HG02642 (cell line): ENCODE results near the gene POU2F3.

Experiments
- ATAC-seq: cut with Tn5 transposase; IDR thresholded peaks from one replicate; pipeline ENCODE4 v1.9.1; 2021; ENCODE audit warnings: mild to moderate bottlenecking; ENCODE audit not compliant: unreplicated experiment, poor library complexity

Gene POU2F3

GRCh38 chr11:120209746-120210625 is 30.0 kb upstream of the POU2F3 start:
- no peak for ATAC-seq

DNA sequence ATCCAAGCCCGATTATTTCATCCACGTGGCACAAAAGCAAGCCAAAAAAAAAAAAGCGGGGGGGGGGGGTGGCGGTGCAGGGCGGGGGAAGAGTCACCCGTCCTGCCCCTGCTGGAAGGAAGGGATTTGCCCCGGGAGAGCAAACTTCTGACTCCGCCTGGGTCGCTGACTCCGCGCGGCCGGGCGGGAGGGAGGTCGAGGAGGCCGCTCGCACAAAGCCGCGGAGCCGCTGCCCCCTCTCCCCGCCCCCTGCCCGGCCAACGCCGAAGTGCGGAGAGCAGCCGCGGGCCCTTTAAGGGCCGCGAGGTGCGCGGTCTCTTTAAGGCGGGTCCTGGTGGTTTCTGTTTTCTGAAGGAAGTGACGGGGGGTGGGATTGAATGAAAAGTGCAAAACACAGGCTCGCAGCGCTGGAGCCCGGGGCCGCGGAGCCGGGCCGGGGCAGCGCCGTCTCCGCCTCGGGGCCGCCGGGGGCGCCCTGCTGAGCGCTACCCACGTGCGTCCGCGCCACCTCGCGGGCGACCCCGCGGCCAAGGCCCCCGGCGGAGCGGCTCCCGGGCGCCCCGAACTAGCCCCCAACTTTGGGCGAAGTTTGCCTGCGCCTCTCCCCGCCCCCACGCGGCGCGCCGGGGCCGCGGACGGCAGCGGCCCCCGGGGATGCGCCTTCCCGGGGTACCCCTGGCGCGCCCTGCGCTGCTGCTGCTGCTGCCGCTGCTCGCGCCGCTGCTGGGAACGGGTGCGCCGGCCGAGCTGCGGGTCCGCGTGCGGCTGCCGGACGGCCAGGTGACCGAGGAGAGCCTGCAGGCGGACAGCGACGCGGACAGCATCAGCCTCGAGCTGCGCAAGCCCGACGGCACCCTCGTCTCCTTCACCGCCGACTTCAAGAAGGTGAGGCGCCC is 29.1 kb upstream of the POU2F3 start, which contains the start of gene OAF:
OAF (plus strand) TSS at position 407 of the 896 bp plus-strand sequence; CDS start at position 655, 248 bp downstream.
- peak; percentile 81 for ATAC-seq

- ATAC-seq = peak; percentile 19
Observed at GRCh38 chr11:120211522-120212258, 28.2 kb upstream of the POU2F3 start.

- no peak for ATAC-seq
Observed at GRCh38 chr11:120212259-120212878, 27.6 kb upstream of the POU2F3 start.

- ATAC-seq = no peak
Observed at GRCh38 chr11:120212926-120213325, 27.0 kb upstream of the POU2F3 start.

DNA sequence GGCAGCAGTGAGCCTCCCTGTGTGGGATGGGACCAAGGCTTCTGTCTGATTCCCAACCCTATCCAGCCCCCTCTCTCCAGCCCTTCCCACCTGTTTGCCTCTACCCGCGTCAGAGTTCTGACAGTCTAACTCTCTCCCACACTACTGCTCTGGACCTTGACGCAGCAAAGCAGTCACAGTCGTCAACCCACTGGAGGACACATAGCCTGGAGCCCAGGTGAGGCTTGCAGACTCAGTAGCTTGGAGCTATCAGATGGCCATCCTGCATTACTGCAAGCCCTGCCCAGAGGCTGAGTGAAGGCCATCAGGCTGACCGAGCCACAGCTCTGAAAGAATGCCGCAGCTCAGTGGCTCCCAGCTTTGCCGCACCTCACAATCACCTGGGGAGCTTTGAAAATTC is 25.4 kb upstream of the POU2F3 start:
- ATAC-seq = no peak

DNA sequence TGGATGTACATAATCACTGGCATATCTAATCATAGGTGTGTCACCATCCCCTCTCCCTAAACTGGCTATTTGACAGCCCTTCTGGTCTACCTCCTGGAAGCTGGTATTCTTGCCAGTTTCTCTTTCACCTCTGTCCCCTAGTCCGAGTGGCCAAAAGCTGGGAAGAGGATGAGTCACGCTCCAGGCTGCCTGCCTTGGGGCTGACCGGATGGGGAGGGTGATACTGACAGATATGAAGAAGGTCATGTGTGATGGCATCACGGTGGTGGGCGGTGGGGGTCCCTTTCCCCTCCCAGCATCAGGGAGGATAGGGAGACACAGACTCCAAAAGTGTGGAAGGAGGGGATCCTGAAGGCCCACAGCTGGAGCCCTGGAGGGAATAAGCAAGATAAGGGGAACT is 24.3 kb upstream of the POU2F3 start:
- ATAC-seq = no peak

DNA sequence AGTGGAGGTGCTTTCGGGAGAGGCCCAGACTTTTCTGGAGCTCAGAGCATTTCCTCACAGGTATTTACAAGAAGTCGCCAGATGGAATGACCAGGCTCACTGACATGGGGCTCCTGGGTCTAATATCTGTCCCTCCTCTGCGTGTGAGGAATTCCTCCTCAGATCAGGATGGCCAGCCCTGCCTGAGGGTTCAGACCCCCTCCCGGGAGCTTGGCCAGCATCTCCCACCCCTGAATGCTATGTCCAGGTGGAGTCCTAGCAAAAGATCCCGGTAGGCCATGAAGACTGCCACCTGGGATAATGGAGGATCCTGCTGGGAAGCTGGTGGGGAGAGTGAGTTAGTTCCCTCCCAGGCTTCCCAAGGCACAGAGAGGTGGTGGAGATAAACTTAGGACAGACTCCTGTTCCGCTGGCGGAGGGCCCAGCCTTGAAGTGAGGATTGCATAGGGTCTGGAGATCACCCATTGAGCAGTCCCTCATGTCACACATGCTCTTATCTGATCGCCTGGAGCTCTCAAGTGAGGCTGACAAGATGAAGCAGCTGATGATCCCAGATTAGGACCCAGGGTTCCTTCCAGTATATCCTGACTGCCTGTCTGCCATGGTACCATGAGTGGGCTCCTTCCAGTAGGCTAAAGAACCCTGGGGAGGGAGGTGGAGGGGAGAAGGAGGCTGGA is 23.4 kb upstream of the POU2F3 start:
- no peak for ATAC-seq

DNA sequence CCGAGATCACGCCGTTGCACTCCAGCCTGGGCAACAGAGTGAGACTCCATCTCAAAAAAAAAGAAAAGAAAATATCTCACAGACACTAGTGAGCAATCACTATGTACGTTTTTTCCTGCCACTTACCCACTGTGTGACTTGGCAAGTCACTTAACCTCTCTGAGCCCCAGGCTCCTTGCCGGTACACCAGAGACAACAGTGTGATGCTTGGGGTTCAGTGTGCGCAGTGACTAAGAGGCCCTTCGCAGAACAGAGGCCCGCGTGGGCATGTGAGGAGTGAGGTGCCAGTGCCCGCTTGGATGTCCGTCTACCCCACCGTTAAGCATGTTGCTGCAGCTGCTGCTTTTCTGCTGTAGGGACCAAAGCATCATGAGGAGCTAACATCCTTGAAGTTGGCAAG is 22.4 kb upstream of the POU2F3 start:
- ATAC-seq = no peak

DNA sequence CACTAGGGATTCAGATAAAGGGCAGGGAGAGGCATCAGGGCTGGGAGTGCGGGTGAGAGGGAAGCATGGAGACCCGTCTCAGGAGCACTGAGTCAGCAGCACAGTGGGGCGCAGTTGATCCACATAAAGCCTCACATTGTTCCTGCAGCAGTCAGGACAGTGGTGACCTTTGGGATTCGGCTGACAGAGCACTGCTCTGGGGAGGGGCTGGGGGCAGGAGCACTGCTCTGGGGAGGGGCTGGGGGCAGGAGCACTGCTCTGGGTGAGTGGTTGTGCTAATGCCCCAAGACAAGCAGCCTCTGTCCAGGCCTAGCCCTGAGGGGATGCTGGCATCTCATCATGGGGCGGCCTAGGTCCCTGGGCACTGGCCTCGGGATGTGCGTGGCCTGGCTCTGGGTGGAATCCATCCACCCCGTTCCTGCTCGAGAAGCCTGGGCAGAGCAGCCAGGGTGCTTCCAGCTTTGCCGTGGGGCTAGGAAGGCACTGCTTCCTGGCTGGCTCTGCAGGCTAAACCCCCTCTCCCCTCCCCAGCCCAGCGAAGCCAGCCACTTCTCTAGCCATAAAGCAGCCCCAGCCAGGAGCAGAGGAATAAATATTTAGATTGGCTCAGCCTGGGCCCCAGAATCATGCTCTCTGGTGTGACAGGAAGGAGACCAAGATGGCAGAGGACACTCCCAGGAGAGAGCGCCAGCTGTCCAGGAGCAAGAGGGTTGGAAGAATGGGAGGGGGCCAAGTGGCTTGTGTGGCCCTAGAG is 21.8 kb upstream of the POU2F3 start:
- ATAC-seq = no peak

DNA sequence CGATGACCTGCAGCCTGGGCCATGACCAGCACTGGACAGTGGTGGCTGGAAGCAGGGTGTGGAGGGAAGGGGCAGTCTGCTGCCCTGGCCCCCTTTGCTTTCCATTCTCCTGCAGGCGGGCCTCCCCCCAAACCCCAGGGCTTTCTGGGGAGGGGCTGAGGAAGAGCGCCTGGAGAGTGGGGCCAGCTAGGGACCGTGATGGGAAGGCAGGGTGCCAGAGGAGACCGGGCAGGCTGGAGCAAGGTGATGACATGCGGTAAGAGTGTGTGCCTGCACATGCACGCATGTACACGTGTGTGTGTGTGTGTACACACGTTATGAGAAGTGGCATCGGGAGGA is 21.3 kb upstream of the POU2F3 start:
- no peak for ATAC-seq

GRCh38 chr11:120219232-120219937 is 20.6 kb upstream of the POU2F3 start:
- no peak for ATAC-seq

DNA sequence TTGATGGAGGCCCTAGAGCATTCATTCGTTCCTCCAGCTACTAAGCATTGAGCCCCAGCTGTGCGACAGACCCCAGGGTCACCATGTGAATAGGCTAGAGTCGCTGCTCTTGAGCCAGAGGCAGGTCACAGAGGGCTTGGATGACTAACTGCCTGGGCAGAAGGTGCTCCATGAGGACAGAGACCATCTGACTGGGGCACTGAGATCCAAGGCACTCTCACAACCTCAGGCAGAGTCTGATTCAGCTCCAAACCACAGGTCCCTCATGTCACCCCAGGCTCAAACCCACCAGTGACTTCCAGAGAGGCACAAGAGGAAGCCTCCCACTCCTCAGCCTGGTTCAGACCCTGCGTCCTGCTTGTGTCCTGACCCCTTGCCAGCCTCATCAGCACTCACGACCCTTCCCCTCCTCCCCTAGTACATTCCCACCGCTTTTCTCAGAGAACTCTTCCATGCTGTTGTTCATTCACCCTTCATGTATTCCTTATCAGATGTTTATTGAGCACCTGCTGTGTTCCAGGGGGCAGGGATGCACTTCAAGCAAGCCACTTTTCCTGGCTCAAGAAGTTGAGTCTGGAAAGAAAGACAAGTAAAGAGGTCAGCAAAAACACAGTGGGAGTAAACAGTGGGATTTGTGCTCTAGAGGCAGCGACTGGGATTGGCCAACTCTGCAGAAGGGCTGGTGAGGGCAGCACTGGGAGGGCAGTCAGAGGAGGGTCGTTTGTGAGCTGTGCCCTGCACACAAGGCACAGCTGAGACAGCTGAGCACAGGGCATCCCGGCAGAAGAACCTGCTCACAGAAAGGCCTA is 19.8 kb upstream of the POU2F3 start:
- ATAC-seq = no peak

DNA sequence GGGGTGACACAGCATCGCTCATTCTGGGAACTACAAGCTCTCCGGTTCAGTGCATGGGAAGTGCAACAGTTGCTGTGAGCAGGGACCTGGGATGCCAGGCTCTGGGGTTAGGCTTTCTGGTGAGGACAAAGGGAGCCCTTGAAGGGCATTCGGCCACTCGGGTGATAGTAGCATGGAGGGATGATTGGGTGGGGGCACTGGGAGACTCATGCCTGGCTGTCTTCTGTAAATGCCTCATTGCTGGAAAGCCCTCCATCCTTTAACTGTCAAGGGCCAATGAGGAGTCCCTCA is 19.2 kb upstream of the POU2F3 start:
- no peak for ATAC-seq

- ATAC-seq = no peak
Observed at GRCh38 chr11:120221115-120221752, 18.7 kb upstream of the POU2F3 start.

DNA sequence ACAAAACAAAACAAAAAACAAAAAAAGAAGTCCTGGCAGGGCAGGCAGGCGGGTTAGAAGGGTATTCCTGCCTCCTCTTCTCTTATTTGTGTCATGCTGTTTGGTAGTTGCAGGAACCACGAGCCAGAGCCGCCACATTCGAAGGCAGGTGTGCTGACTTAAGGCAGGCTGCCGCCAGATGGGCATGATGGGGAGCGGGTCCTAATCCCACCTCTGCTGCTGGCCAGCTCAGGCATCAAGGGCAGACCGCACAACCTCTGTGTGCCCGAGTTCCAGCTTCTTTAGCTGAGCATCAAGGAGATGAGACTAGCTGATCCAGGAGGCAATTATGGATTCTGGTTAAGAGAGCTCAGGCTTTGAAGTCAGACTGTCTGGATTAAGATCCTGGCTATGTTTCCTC is 17.0 kb upstream of the POU2F3 start:
- ATAC-seq = no peak

DNA sequence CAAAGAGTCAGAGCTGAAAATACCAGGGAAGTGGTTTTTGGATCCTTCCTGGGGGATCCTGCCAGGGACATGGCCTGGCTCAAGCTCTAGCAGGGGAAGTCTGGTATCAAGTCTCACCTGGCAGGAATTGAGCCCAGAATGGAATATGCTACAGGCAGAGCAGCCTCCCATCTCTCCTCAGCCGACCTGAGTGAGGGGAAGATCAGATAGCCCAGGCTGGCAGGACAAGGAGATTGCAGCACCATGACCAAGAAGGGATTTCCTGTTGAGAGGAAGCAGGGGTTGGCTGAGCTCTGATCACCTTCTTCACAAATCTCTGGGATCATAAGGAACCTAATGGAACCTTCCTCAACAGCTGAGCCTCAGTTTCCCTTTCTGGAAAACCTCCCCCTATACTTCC is 16.1 kb upstream of the POU2F3 start:
- no peak for ATAC-seq
